HG02943 (cell line): ENCODE measurements around the gene SUCNR1.
"Not testable (repeated sequence)": the region's sequence is repeated elsewhere in the genome, so short reads cannot be mapped to it uniquely, and the experiment has no call there.

Experiments used
- ATAC-seq: cut with Tn5 transposase; IDR thresholded peaks from one replicate; pipeline ENCODE4 v1.9.1; 2021; ENCODE audit warnings: mild to moderate bottlenecking, low read depth, moderate library complexity; ENCODE audit not compliant: unreplicated experiment

The SUCNR1 gene

GRCh38 chr3:151873398-151873797 lies at the start of gene SUCNR1:
Gene SUCNR1 (plus strand): TSS chr3:151873643. CDS start chr3:151879893, 6,250 bp downstream.
- ATAC-seq = no peak

GRCh38 chr3:151827816-151828215 lies 45.6 kb upstream of the SUCNR1 start:
- ATAC-seq = no peak

- ATAC-seq = no peak
Measured at GRCh38 chr3:151835751-151836525, 37.5 kb upstream of the SUCNR1 start.

- no peak for ATAC-seq
Measured at GRCh38 chr3:151837057-151837456, 36.4 kb upstream of the SUCNR1 start.

GRCh38 chr3:151838574-151839312 lies 34.7 kb upstream of the SUCNR1 start:
- ATAC-seq = peak; percentile 65

GRCh38 chr3:151839313-151839631 lies 34.2 kb upstream of the SUCNR1 start:
- no peak for ATAC-seq

- ATAC-seq = no peak
Measured at GRCh38 chr3:151841801-151842200, 31.6 kb upstream of the SUCNR1 start.

GRCh38 chr3:151843275-151843674 lies 30.2 kb upstream of the SUCNR1 start:
- ATAC-seq = no peak

- ATAC-seq = no peak
Measured at GRCh38 chr3:151845306-151845905, 28.0 kb upstream of the SUCNR1 start.

GRCh38 chr3:151850065-151850464 lies 23.4 kb upstream of the SUCNR1 start:
- ATAC-seq = not testable (repeated sequence)

- ATAC-seq = no peak
Measured at GRCh38 chr3:151852074-151852811, 21.2 kb upstream of the SUCNR1 start.

- no peak for ATAC-seq
Measured at GRCh38 chr3:151856118-151856517, 17.3 kb upstream of the SUCNR1 start.

- ATAC-seq = no peak
Measured at GRCh38 chr3:151856641-151857040, 16.8 kb upstream of the SUCNR1 start.

GRCh38 chr3:151859233-151859673 lies 14.2 kb upstream of the SUCNR1 start:
- no peak for ATAC-seq

- ATAC-seq = no peak
Measured at GRCh38 chr3:151859905-151860304, 13.5 kb upstream of the SUCNR1 start.

GRCh38 chr3:151863611-151864010 lies 9.8 kb upstream of the SUCNR1 start:
- ATAC-seq = no peak

- ATAC-seq = no peak
Measured at GRCh38 chr3:151864423-151865101, 8.9 kb upstream of the SUCNR1 start.

- no peak for ATAC-seq
Measured at GRCh38 chr3:151866711-151867410, 6.6 kb upstream of the SUCNR1 start.

GRCh38 chr3:151867666-151868065 lies 5.8 kb upstream of the SUCNR1 start:
- no peak for ATAC-seq

- ATAC-seq = no peak
Measured at GRCh38 chr3:151869181-151869580, 4.3 kb upstream of the SUCNR1 start.
